Natural killer cell (primary cell): ENCODE data around the gene DHRS1. TPM values are rescaled to one million over a fixed set of nuclear protein-coding genes. Genes with fewer than 3 reads are reported as not detected.

Experiments used
- ATAC-seq, 3 donors: fragments of 150-1000 bp in 2 of 3; fragments of 200-7000 bp in 1 of 3; cut with Tn5 transposase; 1 replicate in 1 of 3; 2 replicates in 2 of 3; pipeline ENCODE4 v1.10.0; 2021; ENCODE audit warnings: mild to moderate bottlenecking in 2 of 3, moderate library complexity in 2 of 3
- DNase-seq, 2 donors: peaks; one replicate each; pipeline versions ENCODE4 v3.0.0 to v3.0.0-alpha.2; 2013 to 2021; ENCODE audit warnings: mixed read lengths in 1 of 2
- H3K27ac ChIP-seq: one replicate; pipeline ENCODE4 v1.5.1; 2013; ENCODE audit warnings: mild to moderate bottlenecking, low read length
- H3K27me3 ChIP-seq: one replicate; pipeline ENCODE4 v1.6.1; 2013; ENCODE audit warnings: low read length; ENCODE audit not compliant: control insufficient read depth, insufficient read depth
- H3K36me3 ChIP-seq: one replicate; pipeline ENCODE4 v1.6.1; 2013; ENCODE audit warnings: low read length; ENCODE audit not compliant: control insufficient read depth, insufficient read depth
- H3K4me1 ChIP-seq: one replicate; pipeline ENCODE4 v1.6.1; 2013; ENCODE audit warnings: low read length; ENCODE audit not compliant: control insufficient read depth, insufficient read depth
- H3K4me3 ChIP-seq: one replicate; pipeline ENCODE4 v1.5.1; 2013; ENCODE audit warnings: low read length
- H3K9me3 ChIP-seq: one replicate; pipeline ENCODE4 v1.6.1; 2013; ENCODE audit warnings: low read length; ENCODE audit not compliant: control insufficient read depth, insufficient read depth
- H3K27ac Mint-ChIP-seq, 2 donors: one replicate each; pipeline ENCODE4 v1.8.0; 2022; ENCODE audit warnings: mild to moderate bottlenecking in 2 of 2, mixed read lengths in 2 of 2, moderate library complexity in 1 of 2
- H3K27me3 Mint-ChIP-seq, 2 donors: one replicate each; pipeline ENCODE4 v1.8.0; 2022; ENCODE audit warnings: low read depth in 2 of 2, mixed read lengths in 2 of 2
- H3K36me3 Mint-ChIP-seq: one replicate; pipeline ENCODE4 v1.8.0; 2022; ENCODE audit warnings: mixed read lengths
- H3K4me1 Mint-ChIP-seq, 2 donors: one replicate each; pipeline ENCODE4 v1.8.0; 2022; ENCODE audit warnings: mixed read lengths in 2 of 2
- H3K4me3 Mint-ChIP-seq: one replicate; pipeline ENCODE4 v1.8.0; 2022; ENCODE audit warnings: mild to moderate bottlenecking, moderate library complexity, mixed read lengths
- H3K9me3 Mint-ChIP-seq, 2 donors: one replicate each; pipeline ENCODE4 v1.8.0; 2022; ENCODE audit warnings: mixed read lengths in 2 of 2
- WGBS: methylation state at CpG from one replicate; pipeline ENCODE4 v1.1.7; 2013; ENCODE audit warnings: missing lambda C conversion rate; ENCODE audit not compliant: insufficient coverage; 5-methylcytosine and 5-hydroxymethylcytosine counted together
- intact Hi-C: fragments of 100-400 bp; cut with micrococcal nuclease; formaldehyde crosslinking; loops from one replicate; pipeline ENCODE4 v1.14.2; 2022
- total RNA-seq, 4 donors: library from RNA; stranded (reverse); fragments of 120-200 nt in 1 of 4; gene quantifications; one replicate each; pipeline versions ENCODE4 v1.2.3 to v1.2.4, GENCODE V29; 2013 to 2022
- TF ChIP-seq, protein P1 (sequence below): fragments of 200-600 bp; IDR thresholded peaks from one replicate; pipeline ENCODE4 v1.8.0; 2022; ENCODE audit warnings: antibody characterized with exemption

The DHRS1 gene
- total RNA-seq, 3 donors from 2014 or later (not counting 1 experiment from before 2014, with no cell fraction given): 39.8 to 59.0 (median 43.3) TPM

DNA sequence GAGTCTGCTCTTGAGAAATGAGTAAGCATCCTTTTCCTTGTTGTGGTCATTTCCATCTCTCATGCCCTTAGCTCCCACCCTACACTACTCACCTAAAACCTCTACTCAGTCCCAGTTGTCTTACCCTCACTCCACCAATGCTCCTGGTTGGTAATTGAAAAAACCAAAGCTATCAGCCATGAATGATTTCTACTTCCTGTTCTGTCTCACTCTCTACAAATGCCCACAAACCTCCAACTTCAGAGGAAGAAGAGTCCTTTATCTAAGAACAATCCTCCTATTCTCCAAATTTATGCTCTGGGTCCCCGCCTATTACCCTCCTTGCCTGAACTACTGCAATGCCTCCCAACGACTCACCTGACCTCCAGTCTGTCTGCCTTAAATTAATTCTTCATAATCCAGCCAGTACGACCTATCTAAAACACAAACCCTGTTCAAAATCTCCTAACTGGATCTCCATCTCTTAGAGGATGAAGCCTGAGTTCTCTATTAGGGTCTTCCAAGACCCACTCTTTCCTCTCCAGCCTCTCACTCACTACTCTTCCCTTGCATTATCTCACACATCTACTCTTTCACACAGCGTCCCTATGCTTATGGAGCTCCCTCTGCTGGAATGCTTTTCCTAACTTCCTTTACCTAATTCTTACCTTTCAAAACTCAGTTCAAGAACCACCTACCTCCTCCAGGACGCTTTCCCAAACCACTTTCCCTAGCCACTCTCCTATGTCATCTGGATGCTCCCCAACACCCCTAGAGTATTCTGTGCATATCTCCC lies 2.2 kb downstream of the DHRS1 start:
- Histone ChIP-seq H3K9me3 (no peaks in the 10 kb centered on the region), H3K36me3 (peaks cover 31% of the 10 kb centered on the region), H3K4me1 (peaks cover 25% of the 10 kb centered on the region), H3K27ac (peak overlapping the region; percentile 30), H3K27me3 (no peaks in the 10 kb centered on the region), H3K4me3 (no peak overlapping the region)
- DNase-seq: peak in 1 of 2 donors; percentile 49
- Mint-ChIP-seq H3K4me3 (peak overlapping the region; percentile 10), H3K4me1 (peaks cover 42 to 54% of the 10 kb centered on the region in 2 donors), H3K27ac (peak overlapping the region; percentile 58 to 63), H3K36me3 (peaks cover 5% of the 10 kb centered on the region), H3K27me3 (no peaks in the 10 kb centered on the region), H3K9me3 (no peaks in the 10 kb centered on the region)
- intact Hi-C loops: loop anchor here (2.0 kb wide), 1 partner anchor 81 kb away; the partner anchor contains the start of gene MDP1
- TF ChIP-seq, protein P1, sequence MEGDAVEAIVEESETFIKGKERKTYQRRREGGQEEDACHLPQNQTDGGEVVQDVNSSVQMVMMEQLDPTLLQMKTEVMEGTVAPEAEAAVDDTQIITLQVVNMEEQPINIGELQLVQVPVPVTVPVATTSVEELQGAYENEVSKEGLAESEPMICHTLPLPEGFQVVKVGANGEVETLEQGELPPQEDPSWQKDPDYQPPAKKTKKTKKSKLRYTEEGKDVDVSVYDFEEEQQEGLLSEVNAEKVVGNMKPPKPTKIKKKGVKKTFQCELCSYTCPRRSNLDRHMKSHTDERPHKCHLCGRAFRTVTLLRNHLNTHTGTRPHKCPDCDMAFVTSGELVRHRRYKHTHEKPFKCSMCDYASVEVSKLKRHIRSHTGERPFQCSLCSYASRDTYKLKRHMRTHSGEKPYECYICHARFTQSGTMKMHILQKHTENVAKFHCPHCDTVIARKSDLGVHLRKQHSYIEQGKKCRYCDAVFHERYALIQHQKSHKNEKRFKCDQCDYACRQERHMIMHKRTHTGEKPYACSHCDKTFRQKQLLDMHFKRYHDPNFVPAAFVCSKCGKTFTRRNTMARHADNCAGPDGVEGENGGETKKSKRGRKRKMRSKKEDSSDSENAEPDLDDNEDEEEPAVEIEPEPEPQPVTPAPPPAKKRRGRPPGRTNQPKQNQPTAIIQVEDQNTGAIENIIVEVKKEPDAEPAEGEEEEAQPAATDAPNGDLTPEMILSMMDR: peak; percentile 4
- no peak for ATAC-seq
- WGBS: 52% methylated on average over 5 of the region's 5 CpGs

GRCh38 chr14:24296341-24297157 lies 3.0 kb downstream of the DHRS1 start:
- Mint-ChIP-seq H3K9me3 (no peaks in the 10 kb centered on the region), H3K4me1 (peaks cover 34 to 46% of the 10 kb centered on the region in 2 donors), H3K27me3 (no peaks in the 10 kb centered on the region), H3K4me3 (peak overlapping the region; percentile 10), H3K36me3 (peaks cover 5% of the 10 kb centered on the region), H3K27ac (peak overlapping the region; percentile 58 to 63)
- Histone ChIP-seq H3K36me3 (peaks cover 31% of the 10 kb centered on the region), H3K4me1 (peaks cover 25% of the 10 kb centered on the region), H3K27ac (peak overlapping the region; percentile 30), H3K9me3 (no peaks in the 10 kb centered on the region), H3K27me3 (no peaks in the 10 kb centered on the region), H3K4me3 (no peak overlapping the region)
- TF ChIP-seq, protein P1: peak; percentile 76
- WGBS: 78% methylated on average over 12 of the region's 12 CpGs
- intact Hi-C loops: loop anchor here (2.0 kb wide), 1 partner anchor 80 kb away; the partner anchor contains the start of gene MDP1
- ATAC-seq: peak; percentile 74 to 85 (median 76)
- peak; percentile 62 to 90 for DNase-seq

GRCh38 chr14:24293525-24293924 lies 6.1 kb downstream of the DHRS1 start:
- TF ChIP-seq, protein P1: no peak
- no peak overlapping the region for H3K4me3 Mint-ChIP-seq
- Histone ChIP-seq H3K27me3 (no peaks in the 10 kb centered on the region), H3K9me3 (no peaks in the 10 kb centered on the region), H3K4me1 (peaks cover 22% of the 10 kb centered on the region), H3K36me3 (peaks cover 48% of the 10 kb centered on the region), H3K27ac (no peak overlapping the region), H3K4me3 (no peak overlapping the region)
- no peak for ATAC-seq
- H3K27ac Mint-ChIP-seq: no peak overlapping the region
- H3K27me3 Mint-ChIP-seq: no peaks in the 10 kb centered on the region
- no peak for DNase-seq
- H3K4me1 Mint-ChIP-seq: peaks cover 13 to 21% of the 10 kb centered on the region in 2 donors
- H3K36me3 Mint-ChIP-seq: peaks cover 14% of the 10 kb centered on the region
- intact Hi-C loops: no loop called here
- WGBS: no CpG with 5 or more reads among the region's 2 CpGs
- no peaks in the 10 kb centered on the region for H3K9me3 Mint-ChIP-seq
